SK-N-SH (cell line): ENCODE data around the gene PTOV1. TPM values are rescaled to one million over a fixed set of nuclear protein-coding genes. Genes with fewer than 3 reads are reported as not detected.

Source experiments
- CHD2 ChIP-seq: fragments of 150-350 bp; IDR thresholded peaks from 2 replicates; pipeline ENCODE4 v1.6.1; 2018; ENCODE audit warnings: low read length; ENCODE audit not compliant: partially characterized antibody
- ELF1 ChIP-seq: IDR thresholded peaks from 2 replicates; pipeline ENCODE4 v1.4.0; 2012
- EZH2phosphoT487 ChIP-seq: fragments of 200-600 bp; sonication (generic); IDR thresholded peaks from 2 replicates; pipeline ENCODE4 v1.6.1; 2017; ENCODE audit warnings: low read depth, mixed run types, mild to moderate bottlenecking, antibody characterized with exemption, moderate library complexity, borderline replicate concordance
- FOXM1 ChIP-seq: IDR thresholded peaks from 2 replicates; pipeline ENCODE4 v1.4.0; 2012; ENCODE audit warnings: low read depth, mild to moderate bottlenecking
- GABPA ChIP-seq: IDR thresholded peaks from 2 replicates; pipeline ENCODE4 v1.4.0; 2012; ENCODE audit warnings: low read depth, mild to moderate bottlenecking
- IRF3 ChIP-seq: fragments of 150-350 bp; IDR thresholded peaks from 2 replicates; pipeline ENCODE4 v1.6.1; 2016; ENCODE audit warnings: mild to moderate bottlenecking, low read depth, low read length
- JUND ChIP-seq: IDR thresholded peaks from 2 replicates; pipeline ENCODE4 v1.4.0; 2012
- MAX ChIP-seq: IDR thresholded peaks from 2 replicates; pipeline ENCODE4 v1.4.0; 2012; ENCODE audit warnings: low read depth
- MXI1 ChIP-seq: IDR thresholded peaks from 2 replicates; pipeline ENCODE4 v1.6.1; 2012; ENCODE audit warnings: mild to moderate bottlenecking, low read depth, low read length, improper control_type of control experiment
- NFIC ChIP-seq: IDR thresholded peaks from 2 replicates; pipeline ENCODE4 v1.4.0; 2012; ENCODE audit warnings: borderline replicate concordance
- PBX3 ChIP-seq: IDR thresholded peaks from 2 replicates; pipeline ENCODE4; 2012
- RAD21 ChIP-seq: IDR thresholded peaks from 2 replicates; pipeline ENCODE4 v1.6.1; 2012; ENCODE audit warnings: mild to moderate bottlenecking, low read length
- RFX5 ChIP-seq: IDR thresholded peaks from 2 replicates; pipeline ENCODE4 v1.6.1; 2012; ENCODE audit warnings: mild to moderate bottlenecking, improper control_type of control experiment, low read length
- TCF12 ChIP-seq: IDR thresholded peaks from 2 replicates; pipeline ENCODE4 v1.4.0; 2012
- TEAD4 ChIP-seq: IDR thresholded peaks from 2 replicates; pipeline ENCODE4 v1.4.0; 2012; ENCODE audit warnings: mild to moderate bottlenecking, borderline replicate concordance; ENCODE audit not compliant: insufficient read depth
- USF2 ChIP-seq: fragments of 150-350 bp; IDR thresholded peaks from 2 replicates; pipeline ENCODE4 v1.6.1; 2017; ENCODE audit warnings: antibody characterized with exemption, low read length, low read depth, borderline replicate concordance
- YY1 ChIP-seq: IDR thresholded peaks from 2 replicates; pipeline ENCODE4 v1.4.0; 2012; ENCODE audit warnings: low read depth, mild to moderate bottlenecking
- polyA plus RNA-seq, 3 experiments: library from polyadenylated mRNA; depleted of rRNA; stranded (reverse); fragments of >200 nt; gene quantifications; 2 replicates each; pipeline ENCODE4 v1.2.3, GENCODE V29; 2012
- TF ChIP-seq, protein P1 (sequence below): fragments of 200-600 bp; sonication (generic); IDR thresholded peaks from 2 replicates; pipeline ENCODE4 v1.6.1; 2017; ENCODE audit warnings: antibody characterized with exemption, mild to moderate bottlenecking, moderate library complexity
- TF ChIP-seq, protein P2 (sequence below): IDR thresholded peaks from 2 replicates; pipeline ENCODE4 v1.4.0; 2012; ENCODE audit warnings: low read depth, borderline replicate concordance

PTOV1 gene
- polyA plus RNA-seq, 1 of the 3 experiments (the other 2 are of a cell fraction): 95.0 TPM

- TF ChIP-seq PBX3 (peak; percentile 99), RAD21 (no peak), CHD2 (peak; percentile 50), YY1 (no peak), RFX5 (no peak), NFIC (no peak), FOXM1 (no peak), TCF12 (no peak), JUND (no peak), MAX (no peak), GABPA (no peak), EZH2phosphoT487 (no peak), TEAD4 (no peak), MXI1 (0 out of 2 replicates have a peak, but pooled peaks have one; percentile 20), IRF3 (peak; percentile 66; the same call in 1 of the 2 replicates), USF2 (no peak), ELF1 (no peak)
- TF ChIP-seq, protein P1, sequence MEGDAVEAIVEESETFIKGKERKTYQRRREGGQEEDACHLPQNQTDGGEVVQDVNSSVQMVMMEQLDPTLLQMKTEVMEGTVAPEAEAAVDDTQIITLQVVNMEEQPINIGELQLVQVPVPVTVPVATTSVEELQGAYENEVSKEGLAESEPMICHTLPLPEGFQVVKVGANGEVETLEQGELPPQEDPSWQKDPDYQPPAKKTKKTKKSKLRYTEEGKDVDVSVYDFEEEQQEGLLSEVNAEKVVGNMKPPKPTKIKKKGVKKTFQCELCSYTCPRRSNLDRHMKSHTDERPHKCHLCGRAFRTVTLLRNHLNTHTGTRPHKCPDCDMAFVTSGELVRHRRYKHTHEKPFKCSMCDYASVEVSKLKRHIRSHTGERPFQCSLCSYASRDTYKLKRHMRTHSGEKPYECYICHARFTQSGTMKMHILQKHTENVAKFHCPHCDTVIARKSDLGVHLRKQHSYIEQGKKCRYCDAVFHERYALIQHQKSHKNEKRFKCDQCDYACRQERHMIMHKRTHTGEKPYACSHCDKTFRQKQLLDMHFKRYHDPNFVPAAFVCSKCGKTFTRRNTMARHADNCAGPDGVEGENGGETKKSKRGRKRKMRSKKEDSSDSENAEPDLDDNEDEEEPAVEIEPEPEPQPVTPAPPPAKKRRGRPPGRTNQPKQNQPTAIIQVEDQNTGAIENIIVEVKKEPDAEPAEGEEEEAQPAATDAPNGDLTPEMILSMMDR: 0 out of 2 replicates have a peak, but pooled peaks have one; percentile 7
- TF ChIP-seq, protein P2, sequence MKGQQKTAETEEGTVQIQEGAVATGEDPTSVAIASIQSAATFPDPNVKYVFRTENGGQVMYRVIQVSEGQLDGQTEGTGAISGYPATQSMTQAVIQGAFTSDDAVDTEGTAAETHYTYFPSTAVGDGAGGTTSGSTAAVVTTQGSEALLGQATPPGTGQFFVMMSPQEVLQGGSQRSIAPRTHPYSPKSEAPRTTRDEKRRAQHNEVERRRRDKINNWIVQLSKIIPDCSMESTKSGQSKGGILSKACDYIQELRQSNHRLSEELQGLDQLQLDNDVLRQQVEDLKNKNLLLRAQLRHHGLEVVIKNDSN: no peak
These were observed 48.8 kb upstream of the PTOV1 start (continued) for GRCh38 chr19:49801966-49802661.
